HepG2 (cell line): ENCODE measurements around the gene TNP2. TPM values are rescaled to one million over a fixed set of nuclear protein-coding genes. Genes with fewer than 3 reads are reported as not detected.
A peak's percentile ranks its signal among the peaks of the same experiment; 100 is the strongest.

Experiments
- ADNP ChIP-seq: sonication (generic); formaldehyde crosslinking; IDR thresholded peaks from 2 replicates; pipeline ENCODE4 v1.4.0; 2020; ENCODE audit warnings: missing genetic modification reagents
- ARID2 ChIP-seq: sonication (generic); formaldehyde crosslinking; IDR thresholded peaks from 2 replicates; pipeline ENCODE4 v1.8.1; 2022; ENCODE audit warnings: mild to moderate bottlenecking, missing genetic modification reagents, borderline replicate concordance
- CEBPB ChIP-seq: IDR thresholded peaks from 2 replicates; pipeline ENCODE4 v1.6.1; 2011; ENCODE audit warnings: low read depth, low read length, improper control_type of control experiment, borderline replicate concordance
- FOXA3 ChIP-seq: IDR thresholded peaks from 2 replicates; pipeline ENCODE4 v1.6.1; 2016; ENCODE audit warnings: missing genetic modification reagents, missing compliant biosample characterization
- HNRNPL ChIP-seq: fragments of 200-400 bp; formaldehyde crosslinking; IDR thresholded peaks from 2 replicates; pipeline ENCODE4 v1.6.1; 2017; ENCODE audit warnings: mild to moderate bottlenecking, low read depth, low read length
- IKZF4 ChIP-seq: sonication (generic); formaldehyde crosslinking; IDR thresholded peaks from 2 replicates; pipeline ENCODE4 v1.5.1; 2020; ENCODE audit warnings: borderline replicate concordance, mild to moderate bottlenecking, low read depth, missing genetic modification reagents; ENCODE audit errors: not compliant biosample characterization
- MAF1 ChIP-seq: sonication (generic); formaldehyde crosslinking; IDR thresholded peaks from 2 replicates; pipeline ENCODE4 v1.5.0; 2020; ENCODE audit warnings: missing genetic modification reagents, borderline replicate concordance
- MTA3 ChIP-seq: sonication (generic); formaldehyde crosslinking; IDR thresholded peaks from 2 replicates; pipeline ENCODE4 v1.4.0; 2020; ENCODE audit warnings: missing genetic modification reagents
- NFKB2 ChIP-seq: sonication (generic); formaldehyde crosslinking; IDR thresholded peaks from 2 replicates; pipeline ENCODE4 v1.4.0; 2020; ENCODE audit warnings: missing genetic modification reagents, borderline replicate concordance
- PHF21A ChIP-seq: sonication (generic); formaldehyde crosslinking; IDR thresholded peaks from 2 replicates; pipeline ENCODE4 v1.5.0; 2020; ENCODE audit warnings: mild to moderate bottlenecking, missing genetic modification reagents
- SMAD3 ChIP-seq: sonication (generic); formaldehyde crosslinking; IDR thresholded peaks from 2 replicates; pipeline ENCODE4 v1.4.0; 2020; ENCODE audit warnings: missing genetic modification reagents
- SMARCC2 ChIP-seq: fragments of 450-650 bp; IDR thresholded peaks from 2 replicates; pipeline ENCODE4 v1.6.1; 2017; ENCODE audit warnings: antibody characterized with exemption, mild to moderate bottlenecking
- SOX5 ChIP-seq: IDR thresholded peaks from 2 replicates; pipeline ENCODE4 v1.6.1; 2016; ENCODE audit warnings: borderline replicate concordance
- SPEN ChIP-seq: sonication (generic); formaldehyde crosslinking; IDR thresholded peaks from 2 replicates; pipeline ENCODE4 v1.5.1; 2020; ENCODE audit warnings: low read depth, mild to moderate bottlenecking, missing genetic modification reagents
- TCF7 ChIP-seq: sonication (generic); IDR thresholded peaks from 2 replicates; pipeline ENCODE4 v1.6.1; 2016; ENCODE audit warnings: antibody characterized with exemption, low read depth
- ZFP82 ChIP-seq: sonication (generic); formaldehyde crosslinking; IDR thresholded peaks from 2 replicates; pipeline ENCODE4 v1.5.1; 2020; ENCODE audit warnings: mild to moderate bottlenecking, missing genetic modification reagents, borderline replicate concordance
- ZFP91 ChIP-seq: sonication (generic); formaldehyde crosslinking; IDR thresholded peaks from 2 replicates; pipeline ENCODE4 v1.9.0; 2022; ENCODE audit warnings: missing genetic modification reagents, mild to moderate bottlenecking, borderline replicate concordance
- ZMYM2 ChIP-seq: sonication (generic); formaldehyde crosslinking; IDR thresholded peaks from 2 replicates; pipeline ENCODE4 v1.8.0; 2022; ENCODE audit warnings: mild to moderate bottlenecking, missing genetic modification reagents
- ZNF709 ChIP-seq: sonication (generic); formaldehyde crosslinking; IDR thresholded peaks from 2 replicates; pipeline ENCODE4 v1.5.0; 2020; ENCODE audit warnings: mild to moderate bottlenecking, missing genetic modification reagents
- ZSCAN5A ChIP-seq: sonication (generic); formaldehyde crosslinking; IDR thresholded peaks from 2 replicates; pipeline ENCODE4 v1.8.0; 2022; ENCODE audit warnings: mild to moderate bottlenecking, missing genetic modification reagents, borderline replicate concordance
- polyA plus RNA-seq, 8 experiments: library from polyadenylated mRNA; depleted of rRNA in 3 of 8; stranded (reverse) in 7 of 8; unstranded in 1 of 8; fragments of >200 nt; fragmentation: Illumina TruSeq in 4 of 8; extraction: Trizol in 4 of 8; gene quantifications; 2 replicates each; pipeline versions ENCODE4 v1.2.1 to v1.2.3, GENCODE V29; 2011 to 2016; ENCODE audit warnings: low read depth in 4 of 8, missing spikeins in 1 of 8, mixed read lengths in 1 of 8; ENCODE audit not compliant: insufficient read depth in 1 of 8
- total RNA-seq, 5 experiments: library from RNA; depleted of rRNA; stranded (reverse); fragments of >200 nt; fragmentation: Illumina TruSeq; extraction: Trizol; gene quantifications; 2 replicates each; pipeline ENCODE4 v1.2.3, GENCODE V29; 2016; ENCODE audit warnings: low read depth in 1 of 5
- TF ChIP-seq, protein P1 (sequence below): sonication (generic); formaldehyde crosslinking; IDR thresholded peaks from 2 replicates; pipeline ENCODE4 v1.5.0; 2020; ENCODE audit warnings: missing genetic modification reagents

The TNP2 gene
- total and polyA plus RNA-seq, 2 of the 13 experiments (the other 11 are each of a cell fraction or from before 2014, with no cell fraction given), result not detected

- 0 out of 2 replicates have a peak, but pooled peaks have one; percentile 21 for TF ChIP-seq NFKB2 (CRISPR knock-in tag)
- TF ChIP-seq ZNF709 (CRISPR knock-in tag), result no peak
- TF ChIP-seq MAF1 (CRISPR knock-in tag), result no peak
- TF ChIP-seq ARID2 (CRISPR knock-in tag), result no peak
- no peak for TF ChIP-seq ZFP82 (CRISPR knock-in tag)
- TF ChIP-seq CEBPB, result peak; percentile 59; the same call in 1 of the 2 replicates
- TF ChIP-seq ADNP (CRISPR knock-in tag), result peak; percentile 49; the same call in 1 of the 2 replicates
- no peak for TF ChIP-seq TCF7
- 0 out of 2 replicates have a peak, but pooled peaks have one; percentile 47 for TF ChIP-seq ZMYM2 (CRISPR knock-in tag)
- TF ChIP-seq SMARCC2, result no peak
- TF ChIP-seq IKZF4 (CRISPR knock-in tag), result no peak
- 0 out of 2 replicates have a peak, but pooled peaks have one; percentile 17 for TF ChIP-seq SMAD3 (CRISPR knock-in tag)
- no peak for TF ChIP-seq ZSCAN5A
- 0 out of 2 replicates have a peak, but pooled peaks have one; percentile 22 for TF ChIP-seq FOXA3
- TF ChIP-seq HNRNPL, result no peak
- TF ChIP-seq ZFP91 (CRISPR knock-in tag), result no peak
- TF ChIP-seq SPEN, result 0 out of 2 replicates have a peak, but pooled peaks have one; percentile 24
- TF ChIP-seq SOX5 (CRISPR knock-in tag), result no peak
- 0 out of 2 replicates have a peak, but pooled peaks have one; percentile 1 for TF ChIP-seq PHF21A
- TF ChIP-seq, protein P1, sequence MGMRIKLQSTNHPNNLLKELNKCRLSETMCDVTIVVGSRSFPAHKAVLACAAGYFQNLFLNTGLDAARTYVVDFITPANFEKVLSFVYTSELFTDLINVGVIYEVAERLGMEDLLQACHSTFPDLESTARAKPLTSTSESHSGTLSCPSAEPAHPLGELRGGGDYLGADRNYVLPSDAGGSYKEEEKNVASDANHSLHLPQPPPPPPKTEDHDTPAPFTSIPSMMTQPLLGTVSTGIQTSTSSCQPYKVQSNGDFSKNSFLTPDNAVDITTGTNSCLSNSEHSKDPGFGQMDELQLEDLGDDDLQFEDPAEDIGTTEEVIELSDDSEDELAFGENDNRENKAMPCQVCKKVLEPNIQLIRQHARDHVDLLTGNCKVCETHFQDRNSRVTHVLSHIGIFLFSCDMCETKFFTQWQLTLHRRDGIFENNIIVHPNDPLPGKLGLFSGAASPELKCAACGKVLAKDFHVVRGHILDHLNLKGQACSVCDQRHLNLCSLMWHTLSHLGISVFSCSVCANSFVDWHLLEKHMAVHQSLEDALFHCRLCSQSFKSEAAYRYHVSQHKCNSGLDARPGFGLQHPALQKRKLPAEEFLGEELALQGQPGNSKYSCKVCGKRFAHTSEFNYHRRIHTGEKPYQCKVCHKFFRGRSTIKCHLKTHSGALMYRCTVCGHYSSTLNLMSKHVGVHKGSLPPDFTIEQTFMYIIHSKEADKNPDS (CRISPR knock-in tag), result no peak
- TF ChIP-seq MTA3 (CRISPR knock-in tag), result no peak
Measured at GRCh38 chr16:11234884-11235702, 34.0 kb downstream of the TNP2 start (continued).
